Superior temporal gyrus (tissue), 1 donor: ENCODE measurements around the gene CPEB2.
"Not testable (repeated sequence)": the region's sequence is repeated elsewhere in the genome, so short reads cannot be mapped to it uniquely, and the experiment has no call there.

Experiments used
- DNase-seq: peaks from one replicate; pipeline ENCODE4 v3.0.0-alpha.2; 2016; ENCODE audit errors: extremely low spot score

Gene CPEB2

GRCh38 chr4:15043922-15044321 is 41.6 kb downstream of the CPEB2 start:
- DNase-seq: peak; percentile 70

GRCh38 chr4:15054541-15054940 is 52.3 kb downstream of the CPEB2 start:
- DNase-seq: no peak

GRCh38 chr4:15060213-15060612 is 57.9 kb downstream of the CPEB2 start:
- no peak for DNase-seq

GRCh38 chr4:15063341-15063740 is 61.1 kb downstream of the CPEB2 start:
- DNase-seq: no peak

- no peak for DNase-seq
Observed at GRCh38 chr4:15065516-15065915, 63.2 kb downstream of the CPEB2 start.

- no peak for DNase-seq
Observed at GRCh38 chr4:15066140-15066539, 63.9 kb downstream of the CPEB2 start.

GRCh38 chr4:15068298-15068697 is 66.0 kb downstream of the CPEB2 start:
- DNase-seq: no peak

- DNase-seq: no peak
Observed at GRCh38 chr4:15075875-15076274, 73.6 kb downstream of the CPEB2 start.

- DNase-seq: no peak
Observed at GRCh38 chr4:15077969-15078368, 75.7 kb downstream of the CPEB2 start.

GRCh38 chr4:15078682-15079642 is 76.7 kb downstream of the CPEB2 start:
- DNase-seq: no peak

GRCh38 chr4:15084780-15085179 is 82.5 kb downstream of the CPEB2 start:
- DNase-seq: no peak

GRCh38 chr4:15085762-15086161 is 83.5 kb downstream of the CPEB2 start:
- DNase-seq: not testable (repeated sequence)

GRCh38 chr4:15086259-15086658 is 84.0 kb downstream of the CPEB2 start:
- not testable (repeated sequence) for DNase-seq

GRCh38 chr4:15088394-15089035 is 86.2 kb downstream of the CPEB2 start:
- DNase-seq: no peak

- no peak for DNase-seq
Observed at GRCh38 chr4:15089979-15090378, 87.7 kb downstream of the CPEB2 start.

- DNase-seq: no peak
Observed at GRCh38 chr4:15100380-15100779, 98.1 kb downstream of the CPEB2 start.

- DNase-seq: peak; percentile 88
Observed at GRCh38 chr4:15100994-15101695, 98.9 kb downstream of the CPEB2 start.

- no peak for DNase-seq
Observed at GRCh38 chr4:15104825-15105224, 102.5 kb downstream of the CPEB2 start.

GRCh38 chr4:15106399-15106798 is 104.1 kb downstream of the CPEB2 start:
- no peak for DNase-seq

- DNase-seq: no peak
Observed at GRCh38 chr4:15109600-15109999, 107.3 kb downstream of the CPEB2 start.

- DNase-seq: no peak
Observed at GRCh38 chr4:15110120-15110571, 107.9 kb downstream of the CPEB2 start.

- DNase-seq: no peak
Observed at GRCh38 chr4:15116509-15117079, 114.3 kb downstream of the CPEB2 start.
